Stromal cell of bone marrow (primary cell): ENCODE results near the gene FMN2.

Experiments used
- DNase-seq: peaks from one replicate; pipeline ENCODE4 v3.0.0-alpha.2; 2012; ENCODE audit warnings: low read depth

FMN2 gene

GRCh38 chr1:240491796-240492195 is 400.1 kb downstream of the FMN2 start:
- DNase-seq: no peak

GRCh38 chr1:240492832-240493440 is 401.3 kb downstream of the FMN2 start:
- DNase-seq: no peak

- no peak for DNase-seq
Observed at GRCh38 chr1:240495601-240496000, 403.9 kb downstream of the FMN2 start.

- no peak for DNase-seq
Observed at GRCh38 chr1:240496356-240496755, 404.7 kb downstream of the FMN2 start.

GRCh38 chr1:240496941-240497340 is 405.3 kb downstream of the FMN2 start:
- no peak for DNase-seq

GRCh38 chr1:240497908-240498307 is 406.2 kb downstream of the FMN2 start:
- DNase-seq: no peak

- no peak for DNase-seq
Observed at GRCh38 chr1:240498335-240498734, 406.7 kb downstream of the FMN2 start.

- no peak for DNase-seq
Observed at GRCh38 chr1:240499012-240499411, 407.3 kb downstream of the FMN2 start.

- no peak for DNase-seq
Observed at GRCh38 chr1:240500647-240501046, 409.0 kb downstream of the FMN2 start.

- DNase-seq: no peak
Observed at GRCh38 chr1:240501115-240501514, 409.4 kb downstream of the FMN2 start.

GRCh38 chr1:240503036-240503435 is 411.4 kb downstream of the FMN2 start:
- no peak for DNase-seq

GRCh38 chr1:240503558-240503957 is 411.9 kb downstream of the FMN2 start:
- DNase-seq: no peak

- no peak for DNase-seq
Observed at GRCh38 chr1:240506176-240506575, 414.5 kb downstream of the FMN2 start.

GRCh38 chr1:240508201-240508600 is 416.5 kb downstream of the FMN2 start:
- DNase-seq: no peak

- DNase-seq: no peak
Observed at GRCh38 chr1:240508950-240509349, 417.3 kb downstream of the FMN2 start.

GRCh38 chr1:240511789-240512188 is 420.1 kb downstream of the FMN2 start:
- no peak for DNase-seq

GRCh38 chr1:240515505-240515904 is 423.8 kb downstream of the FMN2 start:
- DNase-seq: peak; percentile 28

- no peak for DNase-seq
Observed at GRCh38 chr1:240516069-240516468, 424.4 kb downstream of the FMN2 start.

- DNase-seq: no peak
Observed at GRCh38 chr1:240517891-240518290, 426.2 kb downstream of the FMN2 start.

- no peak for DNase-seq
Observed at GRCh38 chr1:240522122-240522822, 430.6 kb downstream of the FMN2 start.

GRCh38 chr1:240524356-240525069 is 432.8 kb downstream of the FMN2 start:
- no peak for DNase-seq
